IMR-90 (cell line): ENCODE results near the gene ZNF358. TPM values are rescaled to one million over a fixed set of nuclear protein-coding genes. Genes with fewer than 3 reads are reported as not detected.

Experiments used
- ATAC-seq: fragments of 200-7000 bp; cut with Tn5 transposase; 2 replicates; pipeline ENCODE4 v1.9.1; 2020; ENCODE audit warnings: low read depth, mild to moderate bottlenecking, moderate library complexity
- BruUV-seq: library from RNA; stranded (reverse); fragments of 400-500 nt; replicated peaks from 2 replicates; lab custom pipeline; 2021; lab: Mats Ljungman, UMichigan
- CTCF ChIA-PET: fragments of 300-600 bp; formaldehyde crosslinking; extraction: SDS; loops from one replicate; lab custom pipeline; 2021; ENCODE audit warnings: antibody characterized with exemption; lab: Yijun Ruan, JAX
- POLR2A ChIA-PET: fragments of 300-600 bp; sonication (Branson Sonifier 250); formaldehyde crosslinking; loops from one replicate; lab custom pipeline; 2022; ENCODE audit warnings: antibody characterized with exemption; ENCODE audit not compliant: unreplicated experiment; lab: Charles Lee
- DNase-seq: peaks from one replicate; pipeline ENCODE4 v3.0.0; 2013
- H2AFZ ChIP-seq: replicated peaks from 2 replicates; pipeline ENCODE3; 2013; ENCODE audit warnings: low read length, mild to moderate bottlenecking; ENCODE audit not compliant: poor library complexity
- H2AK5ac ChIP-seq: 2 replicates; pipeline ENCODE4 v1.6.1; 2013; ENCODE audit warnings: low read depth, low read length, inconsistent platforms
- H2AK9ac ChIP-seq: replicated peaks from 2 replicates; pipeline ENCODE3; 2013; ENCODE audit warnings: mild to moderate bottlenecking, low read depth, low read length, moderate library complexity; ENCODE audit not compliant: poor library complexity
- H2BK120ac ChIP-seq: 2 replicates; pipeline ENCODE4 v1.6.1; 2013; ENCODE audit warnings: low read depth, low read length, inconsistent platforms
- H2BK15ac ChIP-seq: 3 replicates; pipeline ENCODE4 v1.6.1; 2013; ENCODE audit warnings: low read depth, low read length, inconsistent platforms
- H2BK20ac ChIP-seq: 2 replicates; pipeline ENCODE4 v1.6.1; 2013; ENCODE audit warnings: low read depth, mild to moderate bottlenecking, inconsistent platforms, low read length, moderate library complexity
- H2BK5ac ChIP-seq: 2 replicates; pipeline ENCODE4 v1.6.1; 2013; ENCODE audit warnings: mild to moderate bottlenecking, low read depth, low read length, inconsistent platforms; ENCODE audit not compliant: poor library complexity, severe bottlenecking
- H3K14ac ChIP-seq: replicated peaks from 2 replicates; pipeline ENCODE4 v1.6.1; 2013; ENCODE audit warnings: low read depth, low read length, inconsistent platforms
- H3K18ac ChIP-seq: 2 replicates; pipeline ENCODE4 v1.6.1; 2013; ENCODE audit warnings: low read depth, low read length, control low read depth
- H3K23ac ChIP-seq: 2 replicates; pipeline ENCODE4 v1.6.1; 2013; ENCODE audit warnings: low read depth, low read length, inconsistent platforms
- H3K27ac ChIP-seq: 2 replicates; pipeline ENCODE4 v1.5.1; 2013; ENCODE audit warnings: mild to moderate bottlenecking, control low read depth, low read length; ENCODE audit not compliant: insufficient read depth
- H3K27me3 ChIP-seq: 2 replicates; pipeline ENCODE4 v1.6.1; 2013; ENCODE audit warnings: low read length; ENCODE audit not compliant: control insufficient read depth, insufficient read depth
- H3K36me3 ChIP-seq: 2 replicates; pipeline ENCODE4 v1.6.1; 2013; ENCODE audit warnings: low read length, mixed read lengths; ENCODE audit not compliant: control insufficient read depth, insufficient read depth
- H3K4ac ChIP-seq: 2 replicates; pipeline ENCODE4 v1.6.1; 2013; ENCODE audit warnings: low read depth, low read length, inconsistent platforms
- H3K4me1 ChIP-seq: 2 replicates; pipeline ENCODE4 v1.6.1; 2013; ENCODE audit warnings: low read length, mixed read lengths; ENCODE audit not compliant: control insufficient read depth, insufficient read depth
- H3K4me2 ChIP-seq: 2 replicates; pipeline ENCODE4 v1.6.1; 2013; ENCODE audit warnings: low read depth, mild to moderate bottlenecking, control low read depth, low read length, moderate library complexity
- H3K4me3 ChIP-seq: 2 replicates; pipeline ENCODE4 v1.5.1; 2013; ENCODE audit warnings: low read depth, mild to moderate bottlenecking, control low read depth, low read length, moderate library complexity; ENCODE audit not compliant: insufficient read depth
- H3K56ac ChIP-seq: 2 replicates; pipeline ENCODE4 v1.6.1; 2013; ENCODE audit warnings: low read length, inconsistent platforms; ENCODE audit not compliant: insufficient read depth; ENCODE audit errors: extremely low read depth
- H3K79me1 ChIP-seq, 2 experiments: 2 replicates each; pipeline ENCODE4 v1.6.1; 2013; ENCODE audit warnings: low read length in 2 of 2, inconsistent platforms in 1 of 2, low read depth in 1 of 2
- H3K9ac ChIP-seq: 2 replicates; pipeline ENCODE4 v1.6.1; 2013; ENCODE audit warnings: low read depth, low read length, control low read depth
- H3K9me1 ChIP-seq: 2 replicates; pipeline ENCODE4 v1.6.1; 2013; ENCODE audit warnings: low read length, inconsistent platforms; ENCODE audit not compliant: insufficient read depth
- H3K9me3 ChIP-seq: 2 replicates; pipeline ENCODE4 v1.6.1; 2013; ENCODE audit warnings: low read length; ENCODE audit not compliant: control insufficient read depth, insufficient read depth
- H4K20me1 ChIP-seq: 2 replicates; pipeline ENCODE4 v1.6.1; 2013; ENCODE audit warnings: low read length, inconsistent platforms; ENCODE audit not compliant: insufficient read depth
- H4K5ac ChIP-seq: 2 replicates; pipeline ENCODE4 v1.6.1; 2013; ENCODE audit warnings: mild to moderate bottlenecking, low read depth, low read length, control low read depth
- H4K8ac ChIP-seq, 2 experiments: 2 replicates each; pipeline ENCODE4 v1.6.1; 2013; ENCODE audit warnings: low read depth in 2 of 2, low read length in 2 of 2, control low read depth in 1 of 2, inconsistent platforms in 1 of 2
- H4K91ac ChIP-seq: 2 replicates; pipeline ENCODE4 v1.6.1; 2013; ENCODE audit warnings: low read depth, low read length, inconsistent platforms; ENCODE audit not compliant: insufficient read depth
- MAFK ChIP-seq: IDR thresholded peaks from 2 replicates; pipeline ENCODE4 v1.6.1; 2012; ENCODE audit warnings: low read depth, low read length, improper control_type of control experiment
- WGBS, 2 experiments: methylation state at CpG; one replicate each; pipeline versions ENCODE4 v1.1.5 to v1.1.7; 2013; ENCODE audit warnings: missing lambda C conversion rate in 2 of 2; ENCODE audit not compliant: insufficient read length in 1 of 2; ENCODE audit errors: extremely low coverage in 2 of 2; 5-methylcytosine and 5-hydroxymethylcytosine counted together
- dilution Hi-C: fragments of 300-500 bp; cut with HindIII; formaldehyde crosslinking; loops from one replicate; pipeline ENCODE4 v1.14.3; 2018; ENCODE audit warnings: low sequenced_read_pairs; ENCODE audit not compliant: unreplicated experiment
- in situ Hi-C: fragments of 300-500 bp; cut with MboI; formaldehyde crosslinking; loops from 3 replicates; pipeline ENCODE4 v1.14.3; 2019; ENCODE audit warnings: low sequenced_read_pairs, inconsistent platforms, mixed read lengths
- intact Hi-C: fragments of 100-400 bp; cut with micrococcal nuclease; formaldehyde crosslinking; loops from 2 replicates; pipeline ENCODE4 v1.10.0; 2022
- polyA plus RNA-seq, 3 experiments: library from polyadenylated mRNA; depleted of rRNA; stranded (reverse); fragments of >200 nt; gene quantifications; 2 replicates each; pipeline ENCODE4 v1.2.3, GENCODE V29; 2012; ENCODE audit warnings: low replicate concordance in 1 of 3
- total RNA-seq: library from RNA; depleted of rRNA; stranded (reverse); fragments of >200 nt; gene quantifications from 2 replicates; pipeline ENCODE4 v1.2.3, GENCODE V29; 2012

Gene ZNF358
- total and polyA plus RNA-seq, 2 of the 4 experiments (the other 2 are of a cell fraction): 5.4 to 30.7 TPM

DNA sequence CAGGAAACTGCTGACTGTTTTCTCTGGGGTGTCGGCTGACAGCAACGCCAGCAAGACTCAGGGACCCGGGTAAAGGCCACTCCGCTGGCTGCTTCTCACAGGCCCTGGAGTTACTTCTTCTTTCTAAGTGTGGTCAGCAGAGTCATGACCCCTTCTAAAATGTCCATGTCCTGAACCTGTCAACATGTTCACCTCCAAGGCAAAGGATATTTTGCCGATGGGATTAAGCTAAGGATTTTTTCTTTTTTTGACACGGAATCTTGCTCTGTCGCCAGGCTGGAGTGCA, 35.0 kb upstream of the ZNF358 start:
- no peak overlapping the region for H3K9ac ChIP-seq
- H3K4me1 ChIP-seq: peaks cover 2% of the 10 kb centered on the region; the same call in 1 of the 2 replicates

More for the DNA sequence above, 35.0 kb upstream of the ZNF358 start:
- H3K36me3 ChIP-seq: peaks cover 1% of the 10 kb centered on the region; the same call in 1 of the 2 replicates
- H3K4me2 ChIP-seq: no peak overlapping the region
- no peaks in the 10 kb centered on the region for H3K79me1 ChIP-seq
- no peak overlapping the region for H3K4ac ChIP-seq
- ChIA-PET CTCF (no interaction called here), POLR2A (no interaction called here)
- no peak overlapping the region for H2BK15ac ChIP-seq
- H4K91ac ChIP-seq: no peak overlapping the region
- no peak overlapping the region for H3K27ac ChIP-seq
- no peak overlapping the region for H2BK5ac ChIP-seq
- H3K14ac ChIP-seq: no peak overlapping the region
- no peak overlapping the region for H3K18ac ChIP-seq
- no peak overlapping the region for H4K5ac ChIP-seq
- dilution Hi-C loops (no loop called here), in situ Hi-C loops (no loop called here), intact Hi-C loops (no loop called here)
- no peak for ATAC-seq
- no peak overlapping the region for H3K4me3 ChIP-seq
- no peak overlapping the region for H2AK5ac ChIP-seq
- H2BK120ac ChIP-seq: no peak overlapping the region
- no peak overlapping the region for H2AFZ ChIP-seq
- peak overlapping the region; percentile 50 for H2AK9ac ChIP-seq
- no TSS peak for BruUV-seq
- no peak overlapping the region for H4K8ac ChIP-seq
- no peak overlapping the region for H3K56ac ChIP-seq
- no peak overlapping the region for H2BK20ac ChIP-seq
- no peaks in the 10 kb centered on the region for H3K27me3 ChIP-seq
- TF ChIP-seq MAFK: no peak
- no peaks in the 10 kb centered on the region; the same call in 1 of the 2 replicates for H3K9me3 ChIP-seq
- H3K9me1 ChIP-seq: no peaks in the 10 kb centered on the region
- WGBS, 2 experiments: 81% methylated on average over 4 of the region's 7 CpGs; no CpG with 5 or more reads in 1 of the 2 experiments
- no peak for DNase-seq
- no peak overlapping the region for H3K23ac ChIP-seq
- H4K20me1 ChIP-seq: no peaks in the 10 kb centered on the region
